K562 (cell line): ENCODE results near the gene SV2A. TPM values are rescaled to one million over a fixed set of nuclear protein-coding genes. Genes with fewer than 3 reads are reported as not detected.

ENCODE experiments used
- HNRNPL ChIP-seq: fragments of 200-400 bp; formaldehyde crosslinking; IDR thresholded peaks from 2 replicates; pipeline ENCODE4 v1.6.1; 2017; ENCODE audit warnings: low read depth, mild to moderate bottlenecking, low read length
- KDM1A ChIP-seq, 2 experiments: fragments of 450-650 bp; IDR thresholded peaks; 2 replicates each; pipeline ENCODE4 v1.6.1; 2016; ENCODE audit warnings: mild to moderate bottlenecking in 2 of 2
- PPARD ChIP-seq: fragments of 250-450 bp; sonication (Bioruptor Pico); IDR thresholded peaks from 2 replicates; pipeline ENCODE4 v1.8.0; 2022; ENCODE audit warnings: inconsistent platforms, mild to moderate bottlenecking, moderate library complexity
- RBFOX2 ChIP-seq: fragments of 200-400 bp; formaldehyde crosslinking; IDR thresholded peaks from 2 replicates; pipeline ENCODE4 v1.6.1; 2017; ENCODE audit warnings: low read depth, mild to moderate bottlenecking, low read length, moderate library complexity
- TAF9B ChIP-seq: fragments of 450-650 bp; IDR thresholded peaks from 2 replicates; pipeline ENCODE4 v1.6.1; 2018; ENCODE audit warnings: mild to moderate bottlenecking; ENCODE audit not compliant: partially characterized antibody
- ZNF77 ChIP-seq: fragments of 250-450 bp; sonication (Bioruptor Pico); IDR thresholded peaks from 2 replicates; pipeline ENCODE4 v1.5.0; 2020
- polyA plus RNA-seq, 8 experiments: library from polyadenylated mRNA; depleted of rRNA in 4 of 8; stranded (reverse) in 5 of 8; unstranded in 3 of 8; fragments of >200 nt; fragmentation: Nextera tagmentation in 2 of 8; fragmentation: Illumina TruSeq in 1 of 8; extraction: Ambion mirVana in 2 of 8; extraction: Trizol in 1 of 8; gene quantifications; 2 replicates each; pipeline versions ENCODE4 v1.2.1 to v1.2.3, GENCODE V29; 2011 to 2014; ENCODE audit warnings: inconsistent platforms in 1 of 8, missing spikeins in 1 of 8
- total RNA-seq, 7 experiments: library from RNA; depleted of rRNA in 6 of 7; stranded (reverse); fragments of >200 nt in 6 of 7; fragmentation: Illumina TruSeq in 2 of 7; extraction: Trizol in 2 of 7; gene quantifications; 2 replicates each; pipeline versions ENCODE4 v1.2.1 to v1.2.3, GENCODE V29; 2011 to 2021; ENCODE audit warnings: low replicate concordance in 1 of 7
- TF ChIP-seq, protein P1 (sequence below): sonication (generic); formaldehyde crosslinking; IDR thresholded peaks from 2 replicates; pipeline ENCODE4 v1.8.0; 2023; ENCODE audit warnings: mild to moderate bottlenecking, missing genetic modification reagents
- TF ChIP-seq, protein P2 (sequence below): fragments of 250-450 bp; sonication (Bioruptor Pico); IDR thresholded peaks from 2 replicates; pipeline ENCODE4 v1.5.0; 2022; ENCODE audit warnings: mild to moderate bottlenecking
- TF ChIP-seq, protein P3 (sequence below): fragments of 450-650 bp; IDR thresholded peaks from 2 replicates; pipeline ENCODE4 v1.6.1; 2016; ENCODE audit warnings: mild to moderate bottlenecking, moderate library complexity

Gene SV2A
- total and polyA plus RNA-seq, 9 of the 15 experiments (the other 6 are each of a cell fraction or from before 2014, with no cell fraction given), result 0.07 to 0.22 (median 0.11) TPM; not detected in 1

DNA sequence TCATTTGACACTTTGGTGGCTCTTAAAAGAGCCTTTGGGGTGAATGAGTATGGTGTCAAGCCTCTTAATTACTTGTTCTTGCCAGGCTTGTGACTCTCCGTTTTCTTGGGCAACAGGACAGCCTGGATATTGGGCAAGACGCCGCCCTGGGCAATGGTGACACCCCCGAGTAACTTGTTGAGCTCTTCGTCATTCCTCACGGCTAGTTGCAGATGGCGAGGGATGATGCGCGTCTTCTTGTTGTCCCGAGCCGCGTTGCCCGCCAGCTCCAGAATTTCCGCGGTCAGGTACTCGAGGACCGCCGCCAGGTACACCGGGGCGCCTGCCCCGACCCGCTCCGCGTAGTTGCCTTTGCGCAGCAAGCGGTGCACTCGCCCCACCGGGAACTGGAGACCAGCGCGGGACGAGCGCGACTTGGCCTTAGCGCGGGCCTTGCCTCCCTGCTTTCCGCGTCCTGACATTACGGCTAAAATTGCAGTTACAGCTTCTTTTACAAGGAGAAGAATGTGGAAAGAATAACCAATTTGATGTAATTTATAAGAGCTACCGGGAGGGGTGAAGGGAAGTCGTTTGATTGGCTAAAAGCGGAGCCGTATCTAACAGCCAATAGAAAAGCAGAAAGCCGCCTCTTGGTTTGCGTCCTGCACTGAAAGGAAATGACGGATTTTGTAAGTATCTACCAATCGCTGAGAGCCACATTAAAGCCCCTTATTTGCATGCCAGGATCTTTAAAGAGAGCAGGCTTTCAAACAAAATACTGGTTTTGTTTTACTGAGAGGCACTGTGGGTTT, 30.0 kb downstream of the SV2A start (continued):
- TF ChIP-seq PPARD (no peak), TAF9B (no peak), ZNF77 (no peak), RBFOX2 (peak; percentile 85), HNRNPL (no peak; the same call in 1 of the 2 replicates), KDM1A (IDR thresholded peaks at IDR 0.05) (no peak)
- TF ChIP-seq, protein P1, sequence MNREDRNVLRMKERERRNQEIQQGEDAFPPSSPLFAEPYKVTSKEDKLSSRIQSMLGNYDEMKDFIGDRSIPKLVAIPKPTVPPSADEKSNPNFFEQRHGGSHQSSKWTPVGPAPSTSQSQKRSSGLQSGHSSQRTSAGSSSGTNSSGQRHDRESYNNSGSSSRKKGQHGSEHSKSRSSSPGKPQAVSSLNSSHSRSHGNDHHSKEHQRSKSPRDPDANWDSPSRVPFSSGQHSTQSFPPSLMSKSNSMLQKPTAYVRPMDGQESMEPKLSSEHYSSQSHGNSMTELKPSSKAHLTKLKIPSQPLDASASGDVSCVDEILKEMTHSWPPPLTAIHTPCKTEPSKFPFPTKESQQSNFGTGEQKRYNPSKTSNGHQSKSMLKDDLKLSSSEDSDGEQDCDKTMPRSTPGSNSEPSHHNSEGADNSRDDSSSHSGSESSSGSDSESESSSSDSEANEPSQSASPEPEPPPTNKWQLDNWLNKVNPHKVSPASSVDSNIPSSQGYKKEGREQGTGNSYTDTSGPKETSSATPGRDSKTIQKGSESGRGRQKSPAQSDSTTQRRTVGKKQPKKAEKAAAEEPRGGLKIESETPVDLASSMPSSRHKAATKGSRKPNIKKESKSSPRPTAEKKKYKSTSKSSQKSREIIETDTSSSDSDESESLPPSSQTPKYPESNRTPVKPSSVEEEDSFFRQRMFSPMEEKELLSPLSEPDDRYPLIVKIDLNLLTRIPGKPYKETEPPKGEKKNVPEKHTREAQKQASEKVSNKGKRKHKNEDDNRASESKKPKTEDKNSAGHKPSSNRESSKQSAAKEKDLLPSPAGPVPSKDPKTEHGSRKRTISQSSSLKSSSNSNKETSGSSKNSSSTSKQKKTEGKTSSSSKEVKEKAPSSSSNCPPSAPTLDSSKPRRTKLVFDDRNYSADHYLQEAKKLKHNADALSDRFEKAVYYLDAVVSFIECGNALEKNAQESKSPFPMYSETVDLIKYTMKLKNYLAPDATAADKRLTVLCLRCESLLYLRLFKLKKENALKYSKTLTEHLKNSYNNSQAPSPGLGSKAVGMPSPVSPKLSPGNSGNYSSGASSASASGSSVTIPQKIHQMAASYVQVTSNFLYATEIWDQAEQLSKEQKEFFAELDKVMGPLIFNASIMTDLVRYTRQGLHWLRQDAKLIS (CRISPR knock-in tag), result peak; percentile 98
- TF ChIP-seq, protein P2, sequence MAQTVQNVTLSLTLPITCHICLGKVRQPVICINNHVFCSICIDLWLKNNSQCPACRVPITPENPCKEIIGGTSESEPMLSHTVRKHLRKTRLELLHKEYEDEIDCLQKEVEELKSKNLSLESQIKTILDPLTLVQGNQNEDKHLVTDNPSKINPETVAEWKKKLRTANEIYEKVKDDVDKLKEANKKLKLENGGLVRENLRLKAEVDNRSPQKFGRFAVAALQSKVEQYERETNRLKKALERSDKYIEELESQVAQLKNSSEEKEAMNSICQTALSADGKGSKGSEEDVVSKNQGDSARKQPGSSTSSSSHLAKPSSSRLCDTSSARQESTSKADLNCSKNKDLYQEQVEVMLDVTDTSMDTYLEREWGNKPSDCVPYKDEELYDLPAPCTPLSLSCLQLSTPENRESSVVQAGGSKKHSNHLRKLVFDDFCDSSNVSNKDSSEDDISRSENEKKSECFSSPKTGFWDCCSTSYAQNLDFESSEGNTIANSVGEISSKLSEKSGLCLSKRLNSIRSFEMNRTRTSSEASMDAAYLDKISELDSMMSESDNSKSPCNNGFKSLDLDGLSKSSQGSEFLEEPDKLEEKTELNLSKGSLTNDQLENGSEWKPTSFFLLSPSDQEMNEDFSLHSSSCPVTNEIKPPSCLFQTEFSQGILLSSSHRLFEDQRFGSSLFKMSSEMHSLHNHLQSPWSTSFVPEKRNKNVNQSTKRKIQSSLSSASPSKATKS (CRISPR knock-in tag), result no peak
- TF ChIP-seq, protein P3, sequence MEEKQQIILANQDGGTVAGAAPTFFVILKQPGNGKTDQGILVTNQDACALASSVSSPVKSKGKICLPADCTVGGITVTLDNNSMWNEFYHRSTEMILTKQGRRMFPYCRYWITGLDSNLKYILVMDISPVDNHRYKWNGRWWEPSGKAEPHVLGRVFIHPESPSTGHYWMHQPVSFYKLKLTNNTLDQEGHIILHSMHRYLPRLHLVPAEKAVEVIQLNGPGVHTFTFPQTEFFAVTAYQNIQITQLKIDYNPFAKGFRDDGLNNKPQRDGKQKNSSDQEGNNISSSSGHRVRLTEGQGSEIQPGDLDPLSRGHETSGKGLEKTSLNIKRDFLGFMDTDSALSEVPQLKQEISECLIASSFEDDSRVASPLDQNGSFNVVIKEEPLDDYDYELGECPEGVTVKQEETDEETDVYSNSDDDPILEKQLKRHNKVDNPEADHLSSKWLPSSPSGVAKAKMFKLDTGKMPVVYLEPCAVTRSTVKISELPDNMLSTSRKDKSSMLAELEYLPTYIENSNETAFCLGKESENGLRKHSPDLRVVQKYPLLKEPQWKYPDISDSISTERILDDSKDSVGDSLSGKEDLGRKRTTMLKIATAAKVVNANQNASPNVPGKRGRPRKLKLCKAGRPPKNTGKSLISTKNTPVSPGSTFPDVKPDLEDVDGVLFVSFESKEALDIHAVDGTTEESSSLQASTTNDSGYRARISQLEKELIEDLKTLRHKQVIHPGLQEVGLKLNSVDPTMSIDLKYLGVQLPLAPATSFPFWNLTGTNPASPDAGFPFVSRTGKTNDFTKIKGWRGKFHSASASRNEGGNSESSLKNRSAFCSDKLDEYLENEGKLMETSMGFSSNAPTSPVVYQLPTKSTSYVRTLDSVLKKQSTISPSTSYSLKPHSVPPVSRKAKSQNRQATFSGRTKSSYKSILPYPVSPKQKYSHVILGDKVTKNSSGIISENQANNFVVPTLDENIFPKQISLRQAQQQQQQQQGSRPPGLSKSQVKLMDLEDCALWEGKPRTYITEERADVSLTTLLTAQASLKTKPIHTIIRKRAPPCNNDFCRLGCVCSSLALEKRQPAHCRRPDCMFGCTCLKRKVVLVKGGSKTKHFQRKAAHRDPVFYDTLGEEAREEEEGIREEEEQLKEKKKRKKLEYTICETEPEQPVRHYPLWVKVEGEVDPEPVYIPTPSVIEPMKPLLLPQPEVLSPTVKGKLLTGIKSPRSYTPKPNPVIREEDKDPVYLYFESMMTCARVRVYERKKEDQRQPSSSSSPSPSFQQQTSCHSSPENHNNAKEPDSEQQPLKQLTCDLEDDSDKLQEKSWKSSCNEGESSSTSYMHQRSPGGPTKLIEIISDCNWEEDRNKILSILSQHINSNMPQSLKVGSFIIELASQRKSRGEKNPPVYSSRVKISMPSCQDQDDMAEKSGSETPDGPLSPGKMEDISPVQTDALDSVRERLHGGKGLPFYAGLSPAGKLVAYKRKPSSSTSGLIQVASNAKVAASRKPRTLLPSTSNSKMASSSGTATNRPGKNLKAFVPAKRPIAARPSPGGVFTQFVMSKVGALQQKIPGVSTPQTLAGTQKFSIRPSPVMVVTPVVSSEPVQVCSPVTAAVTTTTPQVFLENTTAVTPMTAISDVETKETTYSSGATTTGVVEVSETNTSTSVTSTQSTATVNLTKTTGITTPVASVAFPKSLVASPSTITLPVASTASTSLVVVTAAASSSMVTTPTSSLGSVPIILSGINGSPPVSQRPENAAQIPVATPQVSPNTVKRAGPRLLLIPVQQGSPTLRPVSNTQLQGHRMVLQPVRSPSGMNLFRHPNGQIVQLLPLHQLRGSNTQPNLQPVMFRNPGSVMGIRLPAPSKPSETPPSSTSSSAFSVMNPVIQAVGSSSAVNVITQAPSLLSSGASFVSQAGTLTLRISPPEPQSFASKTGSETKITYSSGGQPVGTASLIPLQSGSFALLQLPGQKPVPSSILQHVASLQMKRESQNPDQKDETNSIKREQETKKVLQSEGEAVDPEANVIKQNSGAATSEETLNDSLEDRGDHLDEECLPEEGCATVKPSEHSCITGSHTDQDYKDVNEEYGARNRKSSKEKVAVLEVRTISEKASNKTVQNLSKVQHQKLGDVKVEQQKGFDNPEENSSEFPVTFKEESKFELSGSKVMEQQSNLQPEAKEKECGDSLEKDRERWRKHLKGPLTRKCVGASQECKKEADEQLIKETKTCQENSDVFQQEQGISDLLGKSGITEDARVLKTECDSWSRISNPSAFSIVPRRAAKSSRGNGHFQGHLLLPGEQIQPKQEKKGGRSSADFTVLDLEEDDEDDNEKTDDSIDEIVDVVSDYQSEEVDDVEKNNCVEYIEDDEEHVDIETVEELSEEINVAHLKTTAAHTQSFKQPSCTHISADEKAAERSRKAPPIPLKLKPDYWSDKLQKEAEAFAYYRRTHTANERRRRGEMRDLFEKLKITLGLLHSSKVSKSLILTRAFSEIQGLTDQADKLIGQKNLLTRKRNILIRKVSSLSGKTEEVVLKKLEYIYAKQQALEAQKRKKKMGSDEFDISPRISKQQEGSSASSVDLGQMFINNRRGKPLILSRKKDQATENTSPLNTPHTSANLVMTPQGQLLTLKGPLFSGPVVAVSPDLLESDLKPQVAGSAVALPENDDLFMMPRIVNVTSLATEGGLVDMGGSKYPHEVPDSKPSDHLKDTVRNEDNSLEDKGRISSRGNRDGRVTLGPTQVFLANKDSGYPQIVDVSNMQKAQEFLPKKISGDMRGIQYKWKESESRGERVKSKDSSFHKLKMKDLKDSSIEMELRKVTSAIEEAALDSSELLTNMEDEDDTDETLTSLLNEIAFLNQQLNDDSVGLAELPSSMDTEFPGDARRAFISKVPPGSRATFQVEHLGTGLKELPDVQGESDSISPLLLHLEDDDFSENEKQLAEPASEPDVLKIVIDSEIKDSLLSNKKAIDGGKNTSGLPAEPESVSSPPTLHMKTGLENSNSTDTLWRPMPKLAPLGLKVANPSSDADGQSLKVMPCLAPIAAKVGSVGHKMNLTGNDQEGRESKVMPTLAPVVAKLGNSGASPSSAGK, result no peak
